GM12874 (cell line): ENCODE data around the gene MITF.

Source experiments
- CTCF ChIP-seq: IDR thresholded peaks from 2 replicates; pipeline ENCODE4 v1.5.1; 2011; ENCODE audit warnings: low read depth, mild to moderate bottlenecking, control low read depth, low read length, moderate library complexity; ENCODE audit not compliant: insufficient read depth

Gene MITF

DNA sequence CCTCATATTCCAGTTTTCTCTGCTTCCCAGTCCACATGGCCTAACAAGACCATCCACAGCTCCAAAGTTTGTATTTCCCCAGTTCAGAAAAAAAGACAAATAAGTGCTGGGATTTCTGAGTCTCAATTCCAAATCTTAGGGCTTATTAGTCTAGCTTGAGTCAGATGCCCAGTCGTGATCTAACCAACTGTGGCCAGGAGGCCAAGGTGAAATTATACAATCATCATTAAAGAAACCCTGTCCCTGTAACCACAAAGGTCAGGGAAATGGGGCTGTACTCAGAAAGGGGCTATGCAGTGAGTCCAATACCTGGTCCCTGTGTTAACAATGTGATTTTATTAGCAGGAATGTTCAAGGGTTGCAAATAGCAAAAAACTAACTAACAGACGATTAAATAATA, 40.5 kb upstream of the MITF start:
- no peak for TF ChIP-seq CTCF

DNA sequence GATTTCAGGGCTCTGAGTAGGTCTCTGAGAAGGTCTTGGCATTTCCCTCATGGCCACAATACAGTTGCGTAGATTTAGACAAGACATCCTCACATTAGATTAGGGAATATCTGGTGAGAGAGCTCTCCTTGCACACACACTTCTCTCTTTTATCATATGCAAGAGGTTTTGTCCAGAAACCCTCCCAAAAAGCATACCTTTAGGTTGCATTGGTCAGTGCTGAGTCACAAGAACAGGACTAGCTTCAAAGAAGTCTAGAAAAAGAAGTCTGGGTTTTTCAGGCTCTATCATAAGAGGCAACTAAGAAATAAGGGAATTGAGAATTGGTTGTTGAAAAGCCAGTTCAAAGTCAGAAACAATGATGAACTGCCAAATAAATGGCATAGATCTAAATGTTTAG, 40.1 kb upstream of the MITF start:
- TF ChIP-seq CTCF = no peak

DNA sequence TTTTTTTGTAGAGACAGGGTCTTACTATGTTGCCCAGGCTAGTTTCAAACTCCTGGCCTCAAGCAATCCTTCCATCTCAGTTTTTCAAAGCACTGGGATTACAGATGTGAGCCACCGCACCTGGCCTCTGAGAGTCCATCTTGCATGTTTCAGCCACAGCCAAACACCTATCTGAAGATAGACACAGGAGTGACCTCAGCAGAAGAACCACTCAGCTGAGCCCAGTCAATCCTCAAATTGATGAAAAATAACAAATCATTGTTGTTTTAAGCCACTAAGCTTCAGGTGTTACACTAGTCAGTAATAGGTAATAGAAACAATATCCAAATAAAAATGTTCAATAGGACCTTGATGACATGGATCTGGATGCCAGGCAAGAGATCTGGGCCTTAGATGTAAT, 38.3 kb upstream of the MITF start:
- TF ChIP-seq CTCF = no peak

DNA sequence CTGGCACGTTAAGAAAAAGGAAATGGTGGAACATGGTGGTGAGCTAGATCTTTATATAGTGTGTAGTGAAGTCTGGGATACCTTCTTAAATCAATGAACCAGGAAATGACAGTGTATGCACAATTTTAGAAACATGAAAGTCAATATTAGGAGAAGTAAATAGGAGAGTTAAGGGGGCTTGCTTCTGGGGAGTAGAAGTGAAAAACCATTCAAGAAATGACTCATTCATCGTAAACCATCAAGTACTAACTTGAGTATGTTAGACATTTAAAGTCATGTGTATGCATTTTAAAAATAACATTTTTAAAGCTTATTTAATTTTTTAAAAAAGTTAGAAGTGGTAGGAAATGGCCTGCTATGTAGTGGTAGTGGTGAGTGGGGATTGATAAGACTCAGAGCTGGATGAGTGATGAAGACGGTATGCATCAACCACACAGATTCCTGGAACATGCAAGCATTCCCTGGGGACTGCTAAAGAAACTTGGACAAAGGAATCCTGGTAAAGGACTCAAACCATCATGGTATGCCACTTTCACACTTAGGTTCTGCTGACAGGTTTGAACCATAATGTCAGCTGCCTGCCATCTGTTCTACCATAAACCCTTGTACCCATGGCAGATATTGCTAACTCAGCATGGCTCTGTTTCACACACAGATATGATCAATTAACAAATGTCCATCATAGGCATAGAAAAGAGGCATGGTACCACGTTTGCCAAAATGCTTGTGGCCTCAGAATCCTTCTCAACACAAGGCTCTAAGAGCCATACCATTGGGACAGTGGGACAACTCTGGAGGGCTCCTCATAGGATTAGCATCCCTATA, 28.9 kb upstream of the MITF start:
- no peak for TF ChIP-seq CTCF

- no peak for TF ChIP-seq CTCF
Observed at GRCh38 chr3:69712269-69712668, 27.0 kb upstream of the MITF start.

GRCh38 chr3:69712933-69713332, 26.3 kb upstream of the MITF start:
- TF ChIP-seq CTCF = no peak

DNA sequence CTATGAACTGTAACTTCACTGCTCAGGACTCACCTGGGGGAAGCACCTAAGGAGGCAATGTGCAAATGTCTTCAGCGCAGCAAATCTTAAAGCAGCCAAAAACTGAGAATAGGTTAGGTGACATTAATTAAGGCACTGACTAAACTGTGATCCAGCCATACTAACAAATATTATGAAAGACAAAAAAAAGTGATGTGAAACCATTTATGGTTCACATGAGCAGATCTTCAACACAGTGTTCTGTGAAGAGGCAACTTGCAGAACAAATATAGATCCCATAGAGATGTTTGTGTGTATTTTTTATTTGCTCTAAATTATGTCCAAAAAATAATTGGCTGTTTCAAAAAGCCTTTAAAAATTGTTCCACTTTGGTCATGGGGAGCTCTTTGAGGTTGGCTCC, 24.1 kb upstream of the MITF start:
- TF ChIP-seq CTCF = no peak

DNA sequence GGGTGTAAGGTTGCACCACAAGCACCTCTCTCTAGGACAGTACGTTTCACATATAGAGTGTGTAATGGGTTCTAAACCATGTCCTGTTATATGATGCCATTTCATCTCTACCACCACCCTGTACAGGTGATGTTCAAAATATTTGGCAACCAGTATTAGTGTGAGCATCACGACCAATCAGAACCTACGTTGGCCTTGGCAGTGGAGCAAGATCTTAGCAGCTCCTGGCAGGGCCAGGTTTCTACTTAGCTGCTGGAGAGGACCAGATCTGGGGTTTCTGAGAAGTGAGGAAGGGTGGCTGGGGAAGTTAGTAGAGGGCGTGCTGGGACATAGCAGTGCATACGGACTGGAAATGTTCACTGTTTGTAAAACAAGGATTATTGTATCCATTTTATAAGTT, 23.1 kb upstream of the MITF start:
- no peak for TF ChIP-seq CTCF
